GM19468 (cell line): ENCODE results near the gene DRD3.

ENCODE experiments used
- ATAC-seq: cut with Tn5 transposase; IDR thresholded peaks from one replicate; pipeline ENCODE4 v1.9.1; 2021; ENCODE audit warnings: mild to moderate bottlenecking, moderate library complexity, moderate number of reproducible peaks; ENCODE audit not compliant: unreplicated experiment; ENCODE audit errors: extremely low read depth

Gene DRD3

DNA sequence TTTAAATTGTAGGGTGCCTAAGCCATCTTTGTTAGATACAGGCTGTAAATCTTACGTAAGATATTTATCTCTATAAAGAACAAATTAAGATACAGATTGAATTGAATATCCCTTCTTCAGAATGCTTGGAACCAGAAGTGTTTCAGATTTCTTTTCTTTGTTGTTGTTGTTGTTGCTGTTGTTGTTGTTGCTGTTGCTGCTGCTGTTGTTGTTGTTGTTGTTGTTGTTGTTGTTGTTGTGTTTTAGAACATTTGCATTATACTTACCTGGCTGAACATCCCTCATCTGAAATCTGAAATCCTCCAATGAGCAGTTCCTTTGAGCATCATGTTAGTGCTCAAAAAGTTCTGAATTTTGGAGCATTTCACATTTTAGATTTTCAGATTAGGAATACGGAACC is 95.7 kb downstream of the DRD3 start:
- ATAC-seq: no peak

DNA sequence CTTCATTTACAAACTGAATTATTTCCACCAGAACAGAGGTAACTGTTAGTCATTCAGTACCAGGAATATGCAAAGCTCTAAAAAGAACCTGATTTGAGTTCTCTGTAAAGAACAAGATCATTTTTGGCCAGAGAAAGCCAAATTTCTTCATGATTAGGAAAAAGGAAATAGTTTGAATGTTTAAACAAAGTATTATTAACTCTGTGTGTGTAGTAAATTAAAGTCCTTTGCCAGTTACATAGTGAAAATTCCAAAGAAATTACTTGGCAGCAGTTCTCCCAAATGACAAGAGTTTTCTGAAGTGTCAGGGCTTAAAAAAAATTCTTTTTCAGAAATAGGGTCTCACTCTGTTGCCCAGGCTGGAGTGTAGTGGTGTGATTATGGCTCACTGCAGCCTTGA is 97.8 kb downstream of the DRD3 start:
- ATAC-seq: no peak

DNA sequence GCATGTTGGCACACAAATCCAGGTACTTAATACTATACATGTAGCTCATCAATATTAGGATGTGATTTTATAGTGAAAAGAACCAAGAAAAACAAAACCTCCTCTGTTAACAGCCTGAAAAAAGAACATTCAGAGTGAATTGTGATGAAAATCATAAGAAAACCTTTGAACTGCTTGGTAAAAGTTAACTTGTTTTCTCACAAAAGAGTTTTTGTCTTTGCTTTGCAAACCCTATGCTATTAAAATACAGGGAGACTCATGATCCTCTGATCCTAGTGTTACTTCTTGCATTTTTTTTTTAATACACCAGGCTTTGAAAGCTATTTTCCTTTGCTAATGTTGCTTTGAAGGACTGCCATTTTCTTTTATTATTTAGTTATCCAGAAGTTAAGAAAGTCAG is 98.7 kb downstream of the DRD3 start:
- ATAC-seq: no peak

GRCh38 chr3:114079761-114080160 is 99.1 kb downstream of the DRD3 start:
- ATAC-seq: no peak

GRCh38 chr3:114078126-114078525 is 100.7 kb downstream of the DRD3 start:
- no peak for ATAC-seq
